Mammary epithelial cell (primary cell): Measurements from ENCODE around the gene POU5F2.

Experiments
- CTCF ChIP-seq, 2 donors: IDR thresholded peaks in 1 of 2; conservative IDR thresholded peaks in 1 of 2; 2 replicates each; pipeline ENCODE4 v1.5.1; 2011 to 2012; ENCODE audit warnings: inconsistent platforms in 2 of 2, low read length in 2 of 2, mild to moderate bottlenecking in 2 of 2, control low read depth in 1 of 2, low read depth in 1 of 2; ENCODE audit not compliant: insufficient read depth in 1 of 2; ENCODE audit errors: extremely low read depth in 1 of 2
- EZH2 ChIP-seq: IDR thresholded peaks from 2 replicates; pipeline ENCODE4 v1.6.1; 2012; ENCODE audit warnings: low read length, inconsistent platforms, borderline replicate concordance

GRCh38 chr5:93708442-93708841 lies 33.0 kb downstream of the POU5F2 start:
- no peak for TF ChIP-seq EZH2
- no peak for TF ChIP-seq CTCF (conservative IDR thresholded peaks at IDR 0.05 in 1 of 2, IDR thresholded peaks at IDR 0.05 in 1 of 2; ENCODE audit: extremely low read depth in 1 of 2, insufficient read depth in 1 of 2, low read depth in 1 of 2, low read length in 2 of 2)
